ENCODE results near the gene MGAT2. TPM values are rescaled to one million over a fixed set of nuclear protein-coding genes. Genes with fewer than 3 reads are reported as not detected.

Gene MGAT2
- total and polyA plus RNA-seq, 4 donors: 15.2 to 44.2 (median 29.6) TPM

- Histone ChIP-seq H3K27ac (ENCODE audit: low read depth in 1 of 2, low read length in 1 of 2) (peak overlapping the region; percentile 69 to 81), H3K4me1 (ENCODE audit: control insufficient read depth in 5 of 5, insufficient read depth in 5 of 5, low read length in 5 of 5) (peaks cover 0 to 19% (median 9%) of the 10 kb centered on the region in 5 donors), H3K4me3 (no peak overlapping the region), H3K9me3 (ENCODE audit: control insufficient read depth in 4 of 4, insufficient read depth in 3 of 4, low read length in 3 of 4) (no peaks in the 10 kb centered on the region), H3K9ac (ENCODE audit: insufficient read depth in 1 of 2, low read length in 2 of 2) (peak overlapping the region; percentile 17 to 58), H3K36me3 (ENCODE audit: control insufficient read depth in 4 of 4, insufficient read depth in 4 of 4, low read length in 4 of 4) (peaks cover 9 to 20% (median 15%) of the 10 kb centered on the region in 4 donors), H3K27me3 (ENCODE audit: control insufficient read depth in 3 of 3, insufficient read depth in 3 of 3, low read length in 2 of 3) (no peaks in the 10 kb centered on the region)
- WGBS, 2 donors: 1 to 3% methylated on average over 11 to 12 of the region's 21 CpGs
- DNase-seq (peak; percentile 54 to 88 (median 82)), ATAC-seq (ENCODE audit: insufficient read depth, low FRiP score) (peak; percentile 61)
- peak; percentile 69 for TF ChIP-seq CTCF (IDR thresholded peaks at IDR 0.05; ENCODE audit: control extremely low read depth, extremely low read depth)
Observed at GRCh38 chr14:49586673-49587460, 33.7 kb upstream of the MGAT2 start.

GRCh38 chr14:49589387-49589786, 31.2 kb upstream of the MGAT2 start:
- peaks cover 0 to 2% (median under 1%) of the 10 kb centered on the region in 4 donors for H3K36me3 ChIP-seq (ENCODE audit: control insufficient read depth in 4 of 4, insufficient read depth in 4 of 4, low read length in 4 of 4)
- TF ChIP-seq CTCF (IDR thresholded peaks at IDR 0.05; ENCODE audit: control extremely low read depth, extremely low read depth): no peak
- DNase-seq: no peak
- ATAC-seq (ENCODE audit: insufficient read depth, low FRiP score): no peak
- 91 to 94% methylated on average over 3 of the region's 3 CpGs for WGBS, 2 donors
- H3K27ac ChIP-seq (ENCODE audit: low read depth in 1 of 2, low read length in 1 of 2): no peak overlapping the region
- no peak overlapping the region for H3K4me3 ChIP-seq
- H3K9ac ChIP-seq (ENCODE audit: insufficient read depth in 1 of 2, low read length in 2 of 2): no peak overlapping the region
- no peaks in the 10 kb centered on the region for H3K9me3 ChIP-seq (ENCODE audit: control insufficient read depth in 4 of 4, insufficient read depth in 3 of 4, low read length in 3 of 4)
- H3K27me3 ChIP-seq (ENCODE audit: control insufficient read depth in 3 of 3, insufficient read depth in 3 of 3, low read length in 2 of 3): no peaks in the 10 kb centered on the region
- H3K4me1 ChIP-seq (ENCODE audit: control insufficient read depth in 5 of 5, insufficient read depth in 5 of 5, low read length in 5 of 5): peaks cover under 1 to 17% (median 6%) of the 10 kb centered on the region in 5 donors

- Histone ChIP-seq H3K4me1 (ENCODE audit: control insufficient read depth in 5 of 5, insufficient read depth in 5 of 5, low read length in 5 of 5) (peaks cover 1 to 17% (median 10%) of the 10 kb centered on the region in 5 donors), H3K27ac (ENCODE audit: low read depth in 1 of 2, low read length in 1 of 2) (no peak overlapping the region), H3K36me3 (ENCODE audit: control insufficient read depth in 4 of 4, insufficient read depth in 4 of 4, low read length in 4 of 4) (no peaks in the 10 kb centered on the region), H3K9ac (ENCODE audit: insufficient read depth in 1 of 2, low read length in 2 of 2) (no peak overlapping the region), H3K4me3 (no peak overlapping the region), H3K9me3 (ENCODE audit: control insufficient read depth in 4 of 4, insufficient read depth in 3 of 4, low read length in 3 of 4) (no peaks in the 10 kb centered on the region), H3K27me3 (ENCODE audit: control insufficient read depth in 3 of 3, insufficient read depth in 3 of 3, low read length in 2 of 3) (no peaks in the 10 kb centered on the region)
- no peak for ATAC-seq (ENCODE audit: insufficient read depth, low FRiP score)
- no peak for TF ChIP-seq CTCF (IDR thresholded peaks at IDR 0.05; ENCODE audit: control extremely low read depth, extremely low read depth)
- 82 to 85% methylated on average over 3 of the region's 3 CpGs for WGBS, 2 donors
- no peak for DNase-seq
Observed at GRCh38 chr14:49593016-49593415, 27.6 kb upstream of the MGAT2 start.

Data from lung (tissue), 12 donors.